Measurements from ENCODE around the gene ZDHHC11B. TPM values are rescaled to one million over a fixed set of nuclear protein-coding genes. Genes with fewer than 3 reads are reported as not detected.

Gene ZDHHC11B
- total RNA-seq, 4 donors from 2014 or later = 4.6 to 52.0 (median 28.6) TPM

GRCh38 chr5:668283-668995, 116.1 kb downstream of the ZDHHC11B start:
- peaks cover 0 to 27% (median 14%) of the 10 kb centered on the region in 4 donors for H3K4me1 ChIP-seq
- no peak for DNase-seq
- H3K9me3 ChIP-seq = peaks cover 0 to 5% (median 0%) of the 10 kb centered on the region in 4 donors
- H3K27me3 ChIP-seq = no peaks in the 10 kb centered on the region
- TF ChIP-seq POLR2A (IDR thresholded peaks at IDR 0.05) (no peak), CTCF (IDR thresholded peaks at IDR 0.05) (no peak)
- H3K27ac ChIP-seq = no peak overlapping the region
- H3K36me3 ChIP-seq = peaks cover 0 to 18% (median 0%) of the 10 kb centered on the region in 3 donors
- no peak overlapping the region for H3K4me3 ChIP-seq

GRCh38 chr5:666816-667498, 117.6 kb downstream of the ZDHHC11B start:
- H3K4me1 ChIP-seq = peaks cover 0 to 16% (median 5%) of the 10 kb centered on the region in 4 donors
- H3K27me3 ChIP-seq = no peaks in the 10 kb centered on the region
- no peak overlapping the region for H3K27ac ChIP-seq
- H3K9me3 ChIP-seq = peaks cover 0 to 5% (median 0%) of the 10 kb centered on the region in 4 donors
- TF ChIP-seq CTCF (IDR thresholded peaks at IDR 0.05) = no peak
- TF ChIP-seq POLR2A (IDR thresholded peaks at IDR 0.05) = no peak
- DNase-seq = no peak
- peaks cover 0 to 31% (median 0%) of the 10 kb centered on the region in 3 donors for H3K36me3 ChIP-seq
- H3K4me3 ChIP-seq = no peak overlapping the region

- DNase-seq = no peak
- peaks cover 0 to 34% (median 0%) of the 10 kb centered on the region in 3 donors for H3K36me3 ChIP-seq
- TF ChIP-seq CTCF (IDR thresholded peaks at IDR 0.05) = no peak
- no peak for TF ChIP-seq POLR2A (IDR thresholded peaks at IDR 0.05)
Measured at GRCh38 chr5:665956-666711, 118.4 kb downstream of the ZDHHC11B start.

GRCh38 chr5:665541-665955, 119.0 kb downstream of the ZDHHC11B start:
- peaks cover 0 to 6% (median 0%) of the 10 kb centered on the region in 4 donors for H3K4me1 ChIP-seq
- peaks cover 0 to 34% (median 0%) of the 10 kb centered on the region in 3 donors for H3K36me3 ChIP-seq
- H3K9me3 ChIP-seq = peaks cover 0 to 5% (median 0%) of the 10 kb centered on the region in 4 donors
- no peaks in the 10 kb centered on the region for H3K27me3 ChIP-seq
- no peak overlapping the region for H3K4me3 ChIP-seq
- TF ChIP-seq CTCF (IDR thresholded peaks at IDR 0.05) (no peak), POLR2A (IDR thresholded peaks at IDR 0.05) (no peak)
- DNase-seq = no peak
- no peak overlapping the region for H3K27ac ChIP-seq

More at GRCh38 chr5:665956-666711, 118.4 kb downstream of the ZDHHC11B start:
- H3K27ac ChIP-seq = no peak overlapping the region
- peaks cover 0 to 8% (median under 1%) of the 10 kb centered on the region in 4 donors for H3K4me1 ChIP-seq
- no peak overlapping the region for H3K4me3 ChIP-seq
- peaks cover 0 to 5% (median 0%) of the 10 kb centered on the region in 4 donors for H3K9me3 ChIP-seq
- H3K27me3 ChIP-seq = no peaks in the 10 kb centered on the region

- Histone ChIP-seq H3K27me3 (no peaks in the 10 kb centered on the region), H3K4me1 (peaks cover 0 to 6% (median 0%) of the 10 kb centered on the region in 4 donors), H3K4me3 (no peak overlapping the region), H3K36me3 (peaks cover 0 to 34% (median 0%) of the 10 kb centered on the region in 3 donors), H3K9me3 (peaks cover 0 to 5% (median 0%) of the 10 kb centered on the region in 4 donors), H3K27ac (no peak overlapping the region)
- DNase-seq = no peak
- TF ChIP-seq CTCF (IDR thresholded peaks at IDR 0.05) = no peak
- TF ChIP-seq POLR2A (IDR thresholded peaks at IDR 0.05) = no peak
Measured at GRCh38 chr5:664994-665360, 119.6 kb downstream of the ZDHHC11B start.
